ENCODE measurements around the gene LNX2. TPM values are rescaled to one million over a fixed set of nuclear protein-coding genes. Genes with fewer than 3 reads are reported as not detected.

The LNX2 gene
- total RNA-seq, 6 experiments from 2014 or later, result 9.5 to 28.3 (median 19.6) TPM

DNA sequence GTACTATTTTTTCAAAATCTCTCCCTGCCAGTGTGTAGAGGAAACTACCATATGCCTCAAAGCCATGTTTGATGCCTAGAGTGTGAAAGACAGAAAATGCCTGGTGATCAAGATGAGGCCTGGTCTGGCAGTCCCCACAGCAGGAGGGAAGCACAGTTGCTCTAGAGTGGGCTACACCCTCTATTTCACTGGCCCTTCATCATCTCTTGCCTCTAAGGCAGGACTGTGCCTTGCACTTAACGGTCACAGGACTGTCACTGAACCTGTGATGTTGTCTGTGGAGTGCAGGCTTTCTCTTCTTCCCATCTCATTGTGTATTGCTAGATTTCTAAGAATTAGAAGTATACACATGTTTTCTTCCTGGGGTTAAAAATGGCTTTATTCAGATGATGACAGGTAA lies 17.7 kb upstream of the LNX2 start:
- Histone ChIP-seq H3K27ac (peak overlapping the region in 1 of 3 donors; percentile 33), H3K9me3 (no peaks in the 10 kb centered on the region), H3K27me3 (no peaks in the 10 kb centered on the region), H3K36me3 (no peaks in the 10 kb centered on the region), H3K4me3 (no peak overlapping the region), H3K4me1 (peaks cover 0 to 21% (median 2%) of the 10 kb centered on the region in 4 donors)
- TF ChIP-seq, protein P1, sequence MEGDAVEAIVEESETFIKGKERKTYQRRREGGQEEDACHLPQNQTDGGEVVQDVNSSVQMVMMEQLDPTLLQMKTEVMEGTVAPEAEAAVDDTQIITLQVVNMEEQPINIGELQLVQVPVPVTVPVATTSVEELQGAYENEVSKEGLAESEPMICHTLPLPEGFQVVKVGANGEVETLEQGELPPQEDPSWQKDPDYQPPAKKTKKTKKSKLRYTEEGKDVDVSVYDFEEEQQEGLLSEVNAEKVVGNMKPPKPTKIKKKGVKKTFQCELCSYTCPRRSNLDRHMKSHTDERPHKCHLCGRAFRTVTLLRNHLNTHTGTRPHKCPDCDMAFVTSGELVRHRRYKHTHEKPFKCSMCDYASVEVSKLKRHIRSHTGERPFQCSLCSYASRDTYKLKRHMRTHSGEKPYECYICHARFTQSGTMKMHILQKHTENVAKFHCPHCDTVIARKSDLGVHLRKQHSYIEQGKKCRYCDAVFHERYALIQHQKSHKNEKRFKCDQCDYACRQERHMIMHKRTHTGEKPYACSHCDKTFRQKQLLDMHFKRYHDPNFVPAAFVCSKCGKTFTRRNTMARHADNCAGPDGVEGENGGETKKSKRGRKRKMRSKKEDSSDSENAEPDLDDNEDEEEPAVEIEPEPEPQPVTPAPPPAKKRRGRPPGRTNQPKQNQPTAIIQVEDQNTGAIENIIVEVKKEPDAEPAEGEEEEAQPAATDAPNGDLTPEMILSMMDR (IDR thresholded peaks at IDR 0.05), result no peak
- WGBS (ENCODE audit: insufficient coverage, low coverage, low lambda C conversion rate, missing lambda C conversion rate), result 88% methylated on average over 1 of the region's 1 CpG
- intact Hi-C loops (cut with DNase I), result no loop called here
- no peak for DNase-seq
- no peak for ATAC-seq

DNA sequence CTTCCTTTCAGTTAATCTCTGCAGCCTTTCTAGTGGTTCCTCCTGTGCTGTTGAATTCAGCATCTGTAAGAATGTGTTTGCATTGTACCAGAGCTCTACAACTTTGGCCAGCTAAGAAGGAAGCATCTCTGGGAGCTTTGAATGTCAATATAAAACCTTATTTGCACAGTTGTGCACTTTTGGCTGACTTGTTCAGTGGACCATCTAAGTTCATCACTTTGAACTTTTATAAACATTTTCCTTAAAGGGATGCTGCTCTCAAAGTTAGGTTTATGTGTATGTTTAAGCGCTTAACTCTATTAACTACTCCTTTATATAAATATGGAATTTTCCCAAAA lies 16.9 kb upstream of the LNX2 start:
- WGBS (ENCODE audit: insufficient coverage, low coverage, low lambda C conversion rate, missing lambda C conversion rate), result 86% methylated on average over 1 of the region's 1 CpG
- H3K27ac ChIP-seq, result no peak overlapping the region
- intact Hi-C loops (cut with DNase I), result no loop called here
- DNase-seq (no peak), ATAC-seq (peak in 3 of 4 donors; percentile 54 to 72 (median 57))
- no peaks in the 10 kb centered on the region for H3K27me3 ChIP-seq
- peaks cover 0 to 15% (median under 1%) of the 10 kb centered on the region in 4 donors for H3K4me1 ChIP-seq
- no peaks in the 10 kb centered on the region for H3K36me3 ChIP-seq
- H3K4me3 ChIP-seq, result no peak overlapping the region
- TF ChIP-seq, protein P1 (IDR thresholded peaks at IDR 0.05), result no peak
- TF ChIP-seq POLR2A (IDR thresholded peaks at IDR 0.05), result no peak
- H3K9me3 ChIP-seq, result no peaks in the 10 kb centered on the region

DNA sequence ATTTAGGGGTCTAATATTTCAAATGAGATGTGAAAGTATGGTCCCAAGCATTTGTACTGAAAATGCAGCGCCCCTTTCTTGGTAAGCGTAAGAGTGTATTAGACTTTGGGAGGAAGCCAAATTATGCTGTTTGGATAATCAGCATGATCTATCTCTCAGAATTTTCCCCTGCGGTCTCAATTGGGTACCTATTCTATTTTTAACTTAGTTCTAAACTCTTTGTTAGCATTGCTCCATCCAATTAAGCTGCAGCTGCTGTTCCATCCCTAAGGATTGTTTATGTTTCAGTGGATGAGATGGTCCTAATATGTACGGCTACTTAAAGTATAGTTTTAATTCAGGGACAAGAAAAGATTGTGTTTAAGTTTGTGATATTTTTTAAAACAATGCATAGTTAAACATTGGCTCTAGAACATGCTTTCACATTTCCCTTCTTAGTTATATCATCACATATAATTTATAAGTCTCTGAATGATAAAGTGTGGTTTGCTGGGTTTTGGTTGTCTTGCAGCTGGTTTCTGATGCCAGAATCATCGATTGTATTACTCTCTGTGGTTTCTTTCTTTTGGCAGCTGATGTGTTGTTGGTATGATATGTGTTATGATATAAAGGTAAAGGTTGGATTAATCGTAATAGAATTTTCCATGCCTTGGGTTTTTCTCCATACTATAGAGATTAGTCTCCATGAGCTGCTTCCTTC lies 16.4 kb upstream of the LNX2 start:
- peaks cover 0 to 10% (median 0%) of the 10 kb centered on the region in 4 donors for H3K4me1 ChIP-seq
- H3K4me3 ChIP-seq, result no peak overlapping the region
- ATAC-seq (no peak), DNase-seq (no peak)
- no peak overlapping the region for H3K27ac ChIP-seq
- intact Hi-C loops (cut with DNase I), result no loop called here
- no peak for TF ChIP-seq POLR2A (IDR thresholded peaks at IDR 0.05)
- TF ChIP-seq, protein P1 (IDR thresholded peaks at IDR 0.05), result no peak
- WGBS (ENCODE audit: insufficient coverage, low coverage, low lambda C conversion rate, missing lambda C conversion rate), result 63% methylated on average over 6 of the region's 6 CpGs
- H3K9me3 ChIP-seq, result no peaks in the 10 kb centered on the region
- no peaks in the 10 kb centered on the region for H3K27me3 ChIP-seq
- no peaks in the 10 kb centered on the region for H3K36me3 ChIP-seq

DNA sequence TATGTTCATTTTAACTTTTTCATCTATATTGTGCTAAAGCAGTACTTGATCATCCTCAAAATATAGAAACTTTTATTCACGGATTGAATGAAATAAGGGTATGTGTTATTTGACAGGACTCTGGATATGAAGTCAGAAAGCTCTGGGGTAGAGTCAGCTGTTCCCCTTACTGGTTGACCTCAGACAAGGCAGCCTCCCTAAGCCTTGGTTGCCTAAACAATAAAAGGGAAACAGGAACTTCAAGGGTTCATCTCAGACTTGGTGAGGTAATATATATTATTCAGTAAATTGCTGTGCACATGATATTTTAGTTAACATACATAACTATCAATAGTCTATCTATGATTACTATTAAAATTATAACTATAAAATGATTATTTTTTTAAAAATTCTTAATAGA lies 14.9 kb upstream of the LNX2 start:
- no peak overlapping the region for H3K27ac ChIP-seq
- no peaks in the 10 kb centered on the region for H3K9me3 ChIP-seq
- DNase-seq, result no peak
- 75% methylated on average over 1 of the region's 1 CpG for whole genome bisulfite sequencing (ENCODE audit: insufficient coverage, low coverage, low lambda C conversion rate, missing lambda C conversion rate)
- peak in 2 of 4 donors; percentile 45 to 57 for ATAC-seq
- intact Hi-C loops (cut with DNase I), result no loop called here
- H3K27me3 ChIP-seq, result no peaks in the 10 kb centered on the region
- no peak overlapping the region for H3K4me3 ChIP-seq
- H3K4me1 ChIP-seq, result peaks cover 0 to 5% (median 0%) of the 10 kb centered on the region in 4 donors
- H3K36me3 ChIP-seq, result no peaks in the 10 kb centered on the region
- TF ChIP-seq, protein P1 (IDR thresholded peaks at IDR 0.05), result no peak
- TF ChIP-seq POLR2A (IDR thresholded peaks at IDR 0.05), result no peak
